NCI-H1105 (cell line): ENCODE measurements around the gene IL17RD.

ENCODE experiments used
- DNase-seq: peaks from one replicate; lab custom pipeline; 2025; lab: John Stamatoyannopoulos, UW

Gene IL17RD

GRCh38 chr3:57158813-57159738 lies 6.1 kb downstream of the IL17RD start:
- DNase-seq: no peak

GRCh38 chr3:57158325-57158724 lies 6.8 kb downstream of the IL17RD start:
- DNase-seq: no peak

GRCh38 chr3:57157545-57157944 lies 7.6 kb downstream of the IL17RD start:
- no peak for DNase-seq

GRCh38 chr3:57155310-57155643 lies 9.9 kb downstream of the IL17RD start:
- no peak for DNase-seq

- no peak for DNase-seq
Measured at GRCh38 chr3:57154470-57155309, 10.5 kb downstream of the IL17RD start.

GRCh38 chr3:57152151-57153143 lies 12.7 kb downstream of the IL17RD start:
- no peak for DNase-seq

GRCh38 chr3:57151749-57152148 lies 13.4 kb downstream of the IL17RD start:
- no peak for DNase-seq

GRCh38 chr3:57151021-57151449 lies 14.1 kb downstream of the IL17RD start:
- no peak for DNase-seq

GRCh38 chr3:57150113-57150581 lies 15.0 kb downstream of the IL17RD start:
- DNase-seq: no peak

- no peak for DNase-seq
Measured at GRCh38 chr3:57147071-57147470, 18.1 kb downstream of the IL17RD start.

GRCh38 chr3:57145852-57146251 lies 19.3 kb downstream of the IL17RD start:
- no peak for DNase-seq

- DNase-seq: no peak
Measured at GRCh38 chr3:57144952-57145351, 20.2 kb downstream of the IL17RD start.

GRCh38 chr3:57143886-57144459 lies 21.2 kb downstream of the IL17RD start:
- DNase-seq: no peak

- DNase-seq: no peak
Measured at GRCh38 chr3:57142411-57142723, 22.8 kb downstream of the IL17RD start.

- no peak for DNase-seq
Measured at GRCh38 chr3:57141719-57142410, 23.3 kb downstream of the IL17RD start.

GRCh38 chr3:57140894-57141293 lies 24.3 kb downstream of the IL17RD start:
- DNase-seq: no peak

GRCh38 chr3:57135964-57136719 lies 29.0 kb downstream of the IL17RD start:
- DNase-seq: no peak

GRCh38 chr3:57133157-57133556 lies 32.0 kb downstream of the IL17RD start:
- DNase-seq: no peak

GRCh38 chr3:57132674-57133073 lies 32.5 kb downstream of the IL17RD start:
- no peak for DNase-seq

- DNase-seq: no peak
Measured at GRCh38 chr3:57131210-57131588, 34.0 kb downstream of the IL17RD start.
